ENCODE data around the gene WWOX.

DNA sequence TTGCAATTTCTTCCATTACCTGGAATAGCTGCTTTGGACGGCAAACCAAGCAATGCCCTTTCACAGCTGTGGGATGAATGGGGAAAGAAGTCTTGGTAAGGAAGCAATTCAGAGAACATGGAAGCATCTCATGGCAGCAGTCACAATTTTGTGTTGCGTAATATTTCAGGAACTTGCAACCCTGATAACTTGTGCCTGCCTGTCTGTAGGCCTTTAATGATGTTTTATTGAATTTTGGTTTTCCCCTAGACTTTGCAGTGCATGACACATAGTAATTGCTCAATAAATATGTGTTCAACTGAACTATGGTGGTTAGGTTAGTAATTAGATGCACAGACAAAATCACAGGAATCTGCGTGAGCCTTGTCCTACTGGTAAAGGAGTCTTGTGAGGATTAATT, 439.5 kb downstream of the WWOX start:
- TF ChIP-seq, protein P1, sequence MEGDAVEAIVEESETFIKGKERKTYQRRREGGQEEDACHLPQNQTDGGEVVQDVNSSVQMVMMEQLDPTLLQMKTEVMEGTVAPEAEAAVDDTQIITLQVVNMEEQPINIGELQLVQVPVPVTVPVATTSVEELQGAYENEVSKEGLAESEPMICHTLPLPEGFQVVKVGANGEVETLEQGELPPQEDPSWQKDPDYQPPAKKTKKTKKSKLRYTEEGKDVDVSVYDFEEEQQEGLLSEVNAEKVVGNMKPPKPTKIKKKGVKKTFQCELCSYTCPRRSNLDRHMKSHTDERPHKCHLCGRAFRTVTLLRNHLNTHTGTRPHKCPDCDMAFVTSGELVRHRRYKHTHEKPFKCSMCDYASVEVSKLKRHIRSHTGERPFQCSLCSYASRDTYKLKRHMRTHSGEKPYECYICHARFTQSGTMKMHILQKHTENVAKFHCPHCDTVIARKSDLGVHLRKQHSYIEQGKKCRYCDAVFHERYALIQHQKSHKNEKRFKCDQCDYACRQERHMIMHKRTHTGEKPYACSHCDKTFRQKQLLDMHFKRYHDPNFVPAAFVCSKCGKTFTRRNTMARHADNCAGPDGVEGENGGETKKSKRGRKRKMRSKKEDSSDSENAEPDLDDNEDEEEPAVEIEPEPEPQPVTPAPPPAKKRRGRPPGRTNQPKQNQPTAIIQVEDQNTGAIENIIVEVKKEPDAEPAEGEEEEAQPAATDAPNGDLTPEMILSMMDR (IDR thresholded peaks at IDR 0.05; ENCODE audit: low read depth, low read length), result no peak
- TF ChIP-seq, protein P2, sequence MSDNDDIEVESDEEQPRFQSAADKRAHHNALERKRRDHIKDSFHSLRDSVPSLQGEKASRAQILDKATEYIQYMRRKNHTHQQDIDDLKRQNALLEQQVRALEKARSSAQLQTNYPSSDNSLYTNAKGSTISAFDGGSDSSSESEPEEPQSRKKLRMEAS (IDR thresholded peaks at IDR 0.05; ENCODE audit: low read depth, low read length), result no peak
- TF ChIP-seq POLR2A (IDR thresholded peaks at IDR 0.05; ENCODE audit: extremely low read depth, insufficient read length) (no peak), MYC (IDR thresholded peaks at IDR 0.05; ENCODE audit: low read depth, low read length) (no peak)

Measured in NB4 (cell line).